ENCODE data around the gene ADCY9.

The ADCY9 gene

DNA sequence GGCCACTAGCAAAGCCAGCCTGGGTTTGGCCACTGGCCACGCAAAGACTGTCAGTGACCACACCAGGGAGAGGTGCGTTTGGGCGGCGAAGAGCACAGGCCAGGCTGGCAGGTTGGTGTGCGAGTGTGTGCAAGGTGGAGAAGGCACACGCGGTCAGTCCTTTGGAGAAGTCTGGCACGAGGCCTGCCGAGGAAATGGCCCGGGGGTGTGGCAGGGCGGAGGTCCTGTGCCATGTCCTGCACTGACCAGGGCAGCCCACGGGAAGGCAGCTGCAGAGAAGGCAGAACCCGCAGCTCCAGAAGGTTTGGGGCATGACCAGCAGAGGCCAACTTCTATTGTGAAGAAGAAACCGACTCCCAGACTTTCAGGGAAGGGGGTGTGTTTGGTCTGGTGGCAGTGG, 90.8 kb downstream of the ADCY9 start:
- no peak for DNase-seq

DNA sequence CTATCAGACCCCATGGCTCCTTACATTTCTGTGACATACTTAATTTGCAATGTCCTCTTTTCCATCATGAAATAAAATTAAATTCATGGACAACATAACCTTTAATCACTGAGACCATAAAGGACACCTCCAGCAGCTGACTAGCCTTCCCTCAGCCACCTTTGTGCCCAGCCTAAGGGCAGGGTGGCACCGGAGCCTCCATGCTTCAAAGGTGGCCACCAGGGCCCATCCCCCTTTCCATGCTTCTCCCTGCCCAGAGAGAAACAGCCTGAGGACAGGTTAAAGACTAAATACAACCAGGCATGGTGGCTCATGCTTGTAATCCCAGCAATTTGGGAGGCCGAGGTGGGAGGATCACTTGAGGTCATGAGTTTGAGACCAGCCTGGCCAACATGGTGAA, 94.3 kb downstream of the ADCY9 start:
- DNase-seq: no peak

DNA sequence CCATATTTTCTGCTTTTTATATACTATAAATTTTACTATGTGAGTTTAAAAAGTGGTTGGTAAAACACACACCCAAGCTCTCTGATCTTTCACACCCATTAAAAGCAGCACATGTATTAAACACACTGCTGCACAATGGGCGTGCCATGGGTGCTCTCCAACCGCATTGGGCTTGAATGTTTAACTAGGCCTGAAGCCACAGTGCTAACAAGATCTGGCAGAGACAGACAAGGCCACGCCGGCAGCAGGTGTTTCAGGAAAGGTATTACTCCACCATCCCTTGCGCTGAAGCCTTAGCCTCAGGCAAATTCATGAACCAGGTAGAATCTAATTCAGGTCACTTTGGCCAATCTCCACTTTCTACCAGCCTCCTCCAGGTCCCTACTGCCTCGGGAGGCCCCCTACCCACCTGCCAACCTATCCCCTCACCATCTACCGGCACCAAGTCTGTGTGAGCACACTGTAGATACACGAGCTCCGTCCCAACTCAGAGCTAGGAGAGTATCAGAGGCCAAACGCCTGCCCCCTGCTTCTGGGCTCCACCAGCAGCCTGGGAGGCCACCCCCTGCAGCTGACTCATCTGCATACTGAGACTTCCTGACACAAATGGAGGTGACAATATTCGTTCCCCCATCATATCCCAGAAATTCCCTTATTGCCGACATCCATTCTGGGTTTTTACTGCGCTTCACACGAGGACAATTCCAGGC, 95.0 kb downstream of the ADCY9 start:
- DNase-seq: no peak

DNA sequence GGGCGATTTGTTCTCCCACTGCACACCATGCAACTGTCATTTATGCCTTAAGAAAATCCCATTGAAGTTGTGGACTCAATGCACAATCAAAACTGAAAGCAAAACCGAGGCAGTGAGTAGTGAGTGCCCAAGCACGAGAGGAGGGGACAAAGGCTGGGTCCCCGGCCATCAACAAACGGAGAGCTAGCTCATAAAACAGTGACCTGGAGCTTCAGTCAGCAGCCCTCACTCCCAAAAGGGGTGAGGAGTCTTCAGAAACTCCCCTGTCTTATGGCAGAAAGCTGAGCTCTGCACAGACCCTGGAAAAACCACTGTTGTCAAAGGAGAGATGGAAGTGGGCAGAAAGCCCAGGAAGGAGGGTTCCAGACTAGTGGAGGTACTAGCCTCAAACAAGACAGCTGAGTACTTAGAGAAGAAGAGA, 96.9 kb downstream of the ADCY9 start:
- DNase-seq: no peak

DNA sequence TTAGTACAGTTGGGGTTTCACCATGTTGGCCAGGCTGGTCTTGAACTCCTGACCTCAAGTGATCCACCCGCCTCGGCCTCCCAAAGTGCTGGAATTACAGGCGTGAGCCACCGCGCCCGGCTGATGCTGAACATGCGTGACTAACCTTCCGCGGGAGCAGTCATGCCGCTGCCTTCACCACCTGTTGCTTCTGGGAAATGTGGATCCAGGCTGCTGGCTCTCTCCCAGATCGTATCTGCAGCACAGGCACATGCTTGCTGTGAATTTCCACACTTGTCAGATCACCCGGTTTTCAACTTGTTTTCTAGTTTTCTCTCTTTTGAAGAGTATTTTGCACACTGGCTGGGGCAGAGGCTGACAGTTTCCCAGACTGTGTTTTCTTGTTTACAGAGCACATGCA, 97.9 kb downstream of the ADCY9 start:
- DNase-seq: no peak

DNA sequence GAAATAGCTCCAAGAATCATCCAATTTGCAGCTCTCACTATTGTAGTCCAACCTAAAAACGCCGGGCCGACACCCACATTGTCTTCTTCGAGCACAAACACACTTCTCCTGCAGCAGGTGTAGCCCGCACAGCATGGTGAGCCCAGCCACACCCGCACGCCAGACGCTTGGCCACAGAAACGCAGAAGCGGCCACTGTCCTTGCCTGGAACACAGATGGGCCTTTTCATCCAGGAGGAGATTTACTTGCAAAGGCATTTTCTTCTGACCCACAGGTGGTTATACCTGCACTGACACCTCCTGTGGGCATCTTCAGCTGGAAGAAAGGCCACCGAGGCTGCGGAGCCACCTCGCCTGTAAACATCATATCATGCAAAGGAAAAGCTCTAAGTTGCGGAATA, 98.4 kb downstream of the ADCY9 start:
- DNase-seq: no peak

DNA sequence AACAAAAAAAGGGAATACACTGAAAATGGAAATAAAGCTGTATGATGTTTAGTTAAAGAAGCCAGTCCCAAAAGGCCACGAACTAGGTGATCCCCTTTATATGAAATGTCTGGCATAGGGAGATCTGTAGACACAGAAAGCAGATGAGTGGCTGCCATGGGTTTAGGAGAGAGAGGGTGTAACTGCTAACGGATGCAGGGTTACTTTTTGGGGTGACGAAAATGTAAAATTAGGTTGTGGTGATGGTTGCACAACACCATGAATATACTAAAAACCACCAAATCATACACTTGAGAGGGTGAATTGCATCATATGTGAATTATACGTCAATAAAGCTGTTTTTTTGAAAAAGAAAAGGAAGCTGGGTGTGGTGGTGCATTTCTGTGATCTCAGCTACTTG, 99.6 kb downstream of the ADCY9 start:
- DNase-seq: no peak

DNA sequence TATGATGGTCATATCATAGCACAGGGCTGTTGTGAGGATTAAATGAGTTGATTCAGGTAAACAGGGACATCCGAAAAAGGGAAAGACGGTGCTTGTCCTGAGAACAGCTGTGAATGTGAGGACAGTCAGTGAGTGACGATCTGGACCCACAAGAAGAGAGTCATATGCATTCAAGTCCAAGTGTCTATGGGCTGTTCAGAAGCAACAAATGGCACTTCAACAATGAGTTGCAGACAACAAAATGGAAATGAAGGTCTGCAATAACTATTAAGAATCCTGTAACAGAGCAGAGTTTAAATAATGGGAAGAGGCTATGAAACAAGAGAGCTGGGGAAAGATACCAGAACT, 100.3 kb downstream of the ADCY9 start:
- DNase-seq: no peak

DNA sequence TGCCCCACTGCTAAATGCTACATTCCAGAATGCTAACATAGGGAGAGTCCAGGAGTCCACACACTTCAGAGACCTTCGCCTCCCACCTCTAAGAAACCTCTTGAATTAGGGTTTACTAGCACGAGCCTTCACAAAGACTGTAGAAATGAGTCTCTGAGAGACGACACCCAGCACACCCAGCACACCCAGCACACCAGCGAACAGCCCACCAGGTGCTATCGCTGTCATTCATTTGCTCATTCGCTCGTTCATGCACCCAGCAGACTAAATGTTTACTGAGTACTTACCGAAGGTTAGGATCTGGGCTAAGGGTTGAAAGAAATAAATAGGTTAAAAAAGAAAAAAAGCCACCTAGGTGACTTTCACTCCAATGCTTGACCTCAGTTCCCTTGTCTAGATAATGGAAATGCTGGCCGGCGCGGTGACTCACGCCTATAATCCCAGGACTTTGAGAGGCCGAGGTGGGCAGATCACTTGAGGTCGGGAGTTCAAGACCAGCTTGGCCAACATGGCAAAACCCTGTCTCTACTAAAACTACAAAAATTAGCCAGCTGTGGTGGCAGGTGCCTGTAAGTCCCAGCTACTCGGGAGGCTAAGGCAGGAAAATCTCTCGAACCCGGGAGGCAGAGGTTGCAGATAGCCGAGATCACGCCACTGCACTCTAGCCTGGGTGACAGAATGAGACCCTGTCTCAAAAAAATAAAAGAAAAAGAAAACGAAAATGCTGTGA, 100.8 kb downstream of the ADCY9 start:
- DNase-seq: no peak

DNA sequence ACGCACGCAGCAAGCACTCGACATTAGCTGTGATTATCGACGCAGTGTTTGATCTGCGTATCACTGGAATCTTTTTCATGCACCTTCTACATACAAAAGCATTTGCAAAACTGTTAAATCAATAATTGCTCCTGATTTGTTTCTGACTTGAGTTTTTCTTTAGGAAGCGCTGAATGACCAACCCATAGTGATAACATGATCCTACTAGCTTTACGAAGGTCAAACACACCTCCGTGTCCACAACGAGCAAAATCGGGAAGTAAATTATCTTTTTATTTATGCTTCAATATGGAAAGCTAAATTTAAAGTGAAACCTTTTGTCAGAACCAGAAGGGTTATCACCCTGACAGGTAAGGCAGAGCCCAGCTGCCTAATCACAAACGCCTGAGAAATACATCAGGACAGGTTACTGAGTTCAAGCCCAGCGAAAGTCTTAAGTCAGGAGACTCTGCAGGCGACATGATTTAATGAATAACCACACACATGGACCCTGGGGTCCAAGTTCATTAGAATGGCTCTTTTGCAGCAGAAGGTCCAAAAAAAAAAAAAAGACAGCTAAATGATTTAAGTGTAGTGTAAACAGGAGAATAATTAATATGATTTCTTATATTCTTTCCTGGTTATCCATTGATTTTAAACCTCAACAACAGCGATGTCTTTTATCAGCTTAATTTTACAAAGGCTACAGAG, 104.2 kb downstream of the ADCY9 start:
- DNase-seq: no peak

DNA sequence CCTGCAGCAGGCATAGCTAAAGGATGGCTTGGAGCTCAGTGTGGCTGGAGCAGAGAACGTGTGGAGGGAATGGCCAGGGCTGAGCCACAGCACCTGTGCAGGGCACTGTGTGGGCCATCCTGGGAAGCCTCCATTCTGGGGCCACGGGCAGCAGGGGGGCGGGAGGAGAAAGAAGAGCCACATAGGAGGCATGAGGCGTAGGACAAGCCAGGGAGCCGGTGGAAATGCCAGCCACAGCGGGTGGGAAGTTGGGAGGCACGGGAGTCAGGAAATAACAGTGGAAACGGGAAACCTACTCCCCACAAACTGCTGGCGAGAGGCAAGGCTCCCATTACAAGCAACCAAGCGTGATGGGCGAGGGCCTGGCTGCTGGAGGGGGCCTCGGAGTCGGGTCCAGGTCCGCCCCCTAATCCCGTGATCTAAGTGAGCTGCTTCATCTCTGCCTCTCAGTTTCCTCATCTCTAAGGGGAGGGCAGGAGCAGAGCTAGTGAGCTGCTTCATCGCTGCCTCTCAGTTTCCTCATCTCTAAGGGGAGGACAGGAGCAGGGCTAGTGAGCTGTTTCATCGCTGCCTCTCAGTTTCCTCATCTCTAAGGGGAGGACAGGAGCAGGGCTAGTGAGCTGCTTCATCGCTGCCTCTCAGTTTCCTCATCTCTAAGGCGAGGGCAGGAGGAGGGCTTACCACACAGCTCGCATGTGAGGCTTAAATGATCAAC, 104.9 kb downstream of the ADCY9 start:
- no peak for DNase-seq

DNA sequence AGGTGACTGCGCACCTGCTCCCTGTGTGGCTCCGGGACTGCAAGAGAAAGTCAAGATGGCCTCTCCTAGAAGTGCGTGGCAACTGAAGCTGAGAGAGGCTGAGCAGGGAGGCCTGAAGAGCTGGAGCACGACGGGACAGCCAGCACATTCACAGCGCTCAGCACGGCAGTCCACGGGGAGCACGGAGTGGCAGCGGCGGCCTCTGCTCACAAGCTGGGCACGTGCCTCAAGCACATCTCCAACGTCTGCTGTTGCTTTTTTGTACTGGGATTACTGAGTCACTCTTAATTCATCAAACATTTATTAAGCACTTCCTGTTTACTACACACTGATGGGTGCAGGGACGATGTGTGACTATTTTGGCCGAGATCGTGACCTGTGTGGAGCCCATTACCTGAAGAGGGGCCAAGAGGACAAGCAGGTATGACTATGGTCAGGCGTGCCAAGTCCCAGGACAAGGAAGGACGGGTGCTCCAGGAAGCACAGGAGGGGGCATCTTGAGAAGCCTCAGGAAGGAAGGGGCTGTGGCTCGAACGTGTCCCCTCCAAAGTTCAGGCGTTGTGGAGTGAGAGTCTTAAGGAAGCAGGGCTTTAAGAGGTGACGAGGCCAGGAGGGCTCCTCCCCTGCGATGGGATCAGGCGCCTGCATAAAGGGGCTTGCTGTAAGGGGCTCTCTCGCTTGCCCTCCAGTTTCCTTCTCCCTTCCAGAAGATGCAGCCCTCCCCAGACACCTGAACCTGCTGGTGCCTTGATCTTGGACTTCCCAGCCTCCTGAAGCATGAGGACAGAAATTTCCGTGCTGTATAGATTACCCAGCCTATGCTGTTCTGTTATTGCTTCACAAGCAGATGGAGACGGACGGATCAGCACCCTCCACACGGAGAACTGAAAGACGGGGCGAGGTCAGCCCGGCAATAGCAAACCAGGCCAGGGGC, 105.8 kb downstream of the ADCY9 start:
- DNase-seq: no peak

DNA sequence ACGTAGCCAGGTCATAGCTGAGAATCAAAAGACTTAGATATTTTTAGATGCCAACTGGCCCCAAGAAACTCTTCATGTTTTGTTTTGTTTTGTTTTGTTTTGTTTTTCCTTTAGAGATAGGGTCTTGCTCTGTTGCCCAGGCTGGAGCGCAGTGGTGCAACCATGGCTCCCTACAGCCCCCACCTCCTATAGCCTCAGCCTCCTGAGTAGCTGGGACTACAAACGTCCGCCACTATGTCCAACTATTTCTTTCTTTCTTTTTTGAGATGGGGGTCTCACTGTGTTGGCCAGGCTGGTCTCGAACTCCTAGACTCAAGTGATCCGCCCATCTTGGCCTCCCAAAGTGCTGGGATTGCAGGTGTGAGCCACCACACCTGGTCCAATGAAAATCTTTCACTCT, 107.1 kb downstream of the ADCY9 start:
- DNase-seq: no peak

DNA sequence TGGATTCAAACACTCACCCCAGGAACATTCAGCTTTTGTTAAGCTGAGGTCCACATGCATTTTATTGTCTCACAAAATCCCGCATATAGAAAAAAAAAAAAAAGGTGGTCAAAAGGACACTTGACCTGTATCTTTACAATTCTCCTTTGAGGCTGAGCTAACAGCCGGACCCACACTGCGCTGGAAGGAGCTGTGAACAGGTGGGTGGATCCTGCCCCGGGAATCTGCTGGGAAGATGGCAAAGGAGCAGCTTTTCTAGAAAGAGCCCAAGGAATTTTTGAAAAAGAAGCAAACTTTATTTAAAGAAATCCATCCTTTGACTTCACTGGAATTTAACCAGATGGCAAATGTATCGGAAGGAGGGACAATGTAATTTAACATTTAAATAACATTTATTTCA, 108.1 kb downstream of the ADCY9 start:
- no peak for DNase-seq

DNA sequence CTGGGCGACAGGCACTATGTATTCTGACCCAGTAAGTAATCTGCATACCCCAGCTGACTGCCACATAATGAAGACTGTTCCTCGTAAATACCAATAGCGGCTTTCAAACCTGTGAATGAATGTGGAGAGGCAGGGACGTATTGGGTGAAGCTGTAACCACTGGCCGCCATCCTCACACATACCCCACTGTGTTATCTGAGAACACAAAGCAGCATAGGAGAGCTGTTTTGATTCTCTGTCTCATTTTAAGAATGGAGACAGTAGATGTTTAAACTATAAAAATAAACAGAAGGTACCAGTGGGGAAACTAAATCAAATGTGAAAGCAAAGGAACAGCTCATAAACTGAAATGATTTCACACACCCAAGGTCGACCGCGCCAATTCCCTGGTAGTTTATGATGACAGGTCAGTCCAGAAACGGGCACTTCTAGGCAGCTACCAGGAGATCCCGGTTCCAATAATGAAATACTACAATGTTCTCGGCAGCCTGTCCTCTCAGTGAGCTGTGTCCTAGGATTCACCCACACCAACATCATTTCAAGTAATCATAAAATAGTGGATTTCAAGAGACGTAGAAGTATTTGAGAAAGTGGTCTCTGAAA, 109.7 kb downstream of the ADCY9 start:
- no peak for DNase-seq

DNA sequence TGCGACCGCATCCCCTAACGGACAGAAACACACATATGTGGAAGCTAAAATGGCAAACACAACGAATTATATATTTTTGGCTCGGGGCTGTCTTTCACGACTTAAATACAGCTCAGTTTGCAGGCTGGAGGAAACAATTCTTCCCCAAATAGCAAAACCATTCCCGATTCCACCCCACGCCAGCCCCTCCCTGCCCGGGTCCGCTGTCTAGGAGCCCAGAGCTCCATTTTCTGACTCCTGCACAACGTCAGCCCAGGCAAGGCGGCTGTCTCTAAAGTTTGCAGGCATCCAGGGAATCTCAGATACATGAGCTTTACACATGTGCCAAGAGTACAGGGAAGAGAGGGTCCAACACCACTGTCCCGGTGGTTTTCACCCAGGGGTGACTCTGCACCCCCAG, 110.5 kb downstream of the ADCY9 start:
- DNase-seq: no peak

DNA sequence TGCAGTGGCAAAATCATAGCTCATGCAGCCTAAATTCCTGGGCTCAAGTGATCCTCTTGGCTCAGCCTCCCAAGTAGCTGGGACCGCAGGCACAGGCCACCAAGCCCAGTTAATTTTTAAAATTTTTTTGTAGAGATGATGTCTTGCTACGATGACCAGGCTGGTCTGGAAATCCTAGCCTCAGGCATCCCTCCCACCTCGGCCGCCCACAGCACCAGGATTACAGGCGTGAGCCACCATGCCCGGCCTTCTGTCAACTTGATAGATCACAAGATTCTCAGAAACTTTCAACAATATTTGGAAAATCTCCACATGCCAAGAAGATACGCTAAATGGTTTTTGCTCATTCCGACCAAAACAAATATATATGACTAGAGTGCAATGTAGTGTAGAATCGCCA, 111.0 kb downstream of the ADCY9 start:
- DNase-seq: no peak

DNA sequence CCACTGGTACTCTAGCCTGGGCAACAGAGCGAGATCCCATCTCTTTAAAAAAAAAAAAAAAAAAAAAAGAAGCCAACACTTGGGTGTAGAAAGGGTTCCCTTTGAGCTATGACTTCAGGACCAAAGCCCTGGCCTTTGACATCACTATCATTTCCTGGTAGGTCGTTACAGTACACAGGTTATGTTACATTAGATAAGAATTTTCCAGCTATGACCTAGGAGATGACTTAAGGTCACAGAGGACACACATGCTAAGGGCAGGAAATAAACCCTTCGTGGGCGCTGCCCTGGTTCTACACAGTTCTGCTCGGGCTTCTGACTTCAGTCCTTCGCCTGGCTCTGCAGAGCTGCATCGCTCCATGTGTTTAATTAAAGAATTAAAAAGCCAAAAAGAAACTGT, 112.0 kb downstream of the ADCY9 start:
- DNase-seq: no peak

DNA sequence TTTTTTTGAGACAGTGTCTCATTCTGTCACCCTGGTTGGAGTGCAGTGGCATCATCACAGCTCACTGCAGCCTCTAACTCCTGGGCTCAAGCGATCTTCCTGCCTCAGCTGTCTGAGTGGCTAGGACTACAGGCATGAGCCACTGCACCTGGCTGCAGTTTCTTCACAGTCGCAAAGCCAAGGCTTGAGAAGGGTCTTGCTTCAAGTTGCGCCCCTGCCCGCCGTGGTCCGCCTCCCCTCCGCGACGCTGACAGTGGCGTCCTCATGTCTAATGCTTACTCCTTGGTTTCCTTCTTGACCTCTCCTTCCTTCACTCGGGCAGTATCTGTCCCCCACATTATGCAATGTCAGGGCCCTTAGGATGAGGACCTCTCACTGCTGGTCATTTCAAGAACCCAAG, 112.7 kb downstream of the ADCY9 start:
- DNase-seq: no peak

DNA sequence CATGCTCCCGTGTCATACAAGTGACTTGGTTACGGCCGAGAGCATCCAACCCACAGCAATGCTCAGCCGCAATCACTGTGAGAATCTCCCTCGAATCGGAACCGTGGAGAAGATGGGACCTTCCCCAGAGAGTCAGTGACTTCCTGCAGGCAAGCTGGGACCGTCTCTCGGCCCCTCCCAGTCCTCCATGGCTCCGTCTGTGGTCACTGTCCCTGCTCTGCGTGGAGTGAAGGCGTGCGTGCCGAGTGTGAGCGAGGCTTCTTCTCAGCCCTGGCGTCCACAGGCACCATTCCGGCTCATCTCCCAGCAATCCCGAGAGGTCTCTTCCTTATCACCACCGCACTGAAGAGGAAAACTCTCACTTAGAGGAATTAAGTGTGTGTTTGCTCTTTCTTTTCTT, 113.1 kb downstream of the ADCY9 start:
- DNase-seq: no peak

DNA sequence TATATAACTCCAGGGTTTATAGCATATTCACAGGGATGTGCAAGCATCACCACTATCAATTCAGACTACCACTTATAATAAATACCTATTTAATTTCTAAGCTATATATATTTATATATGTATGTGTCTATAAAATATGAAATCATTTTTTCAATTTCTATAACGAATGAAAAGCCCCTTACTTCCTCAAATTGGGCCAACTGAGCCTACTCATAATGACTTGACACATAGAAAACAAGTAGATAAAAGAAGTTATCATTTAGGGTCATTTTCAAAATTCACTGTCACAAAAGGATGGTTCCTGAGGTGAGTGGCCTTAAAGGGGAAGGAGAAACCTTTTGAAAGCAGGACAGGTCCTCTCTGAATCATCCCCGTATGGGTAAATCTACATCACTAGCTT, 114.1 kb downstream of the ADCY9 start:
- DNase-seq: no peak
